HL-60 (cell line): ENCODE results near the gene ANAPC5.

Experiments used
- DNase-seq, 2 experiments: peaks; one replicate each; pipeline ENCODE4 v3.0.0-alpha.2; 2010 to 2020; ENCODE audit warnings: low read depth in 1 of 2, low spot score in 1 of 2
- H3K27ac ChIP-seq: fragments of 250-450 bp; sonication (Bioruptor Pico); replicated peaks from 2 replicates; pipeline ENCODE4 v1.5.1; 2020; ENCODE audit warnings: mild to moderate bottlenecking, moderate library complexity
- H3K27me3 ChIP-seq: fragments of 250-450 bp; sonication (Bioruptor Pico); 2 replicates; pipeline ENCODE4 v1.5.1; 2021; ENCODE audit warnings: mild to moderate bottlenecking, moderate library complexity; ENCODE audit not compliant: insufficient read depth, poor library complexity, severe bottlenecking
- H3K4me3 ChIP-seq: replicated peaks from 2 replicates; pipeline ENCODE4 v1.5.1; 2011; ENCODE audit warnings: mild to moderate bottlenecking, control low read depth, low read length; ENCODE audit not compliant: insufficient read depth
- CTCF ChIP-seq: IDR thresholded peaks from one replicate; pipeline ENCODE4 v1.5.1; 2011; ENCODE audit warnings: low read length, control low read depth, inconsistent platforms; ENCODE audit not compliant: insufficient read depth
- GABPA ChIP-seq: IDR thresholded peaks from 2 replicates; pipeline ENCODE4 v1.6.1; 2012; ENCODE audit warnings: low read depth
- POLR2AphosphoS5 ChIP-seq: IDR thresholded peaks from 2 replicates; pipeline ENCODE4 v1.6.1; 2012; ENCODE audit warnings: low read depth
- REST ChIP-seq: IDR thresholded peaks from 2 replicates; pipeline ENCODE4 v1.6.1; 2012; ENCODE audit warnings: low read depth; ENCODE audit not compliant: insufficient replicate concordance
- SPI1 ChIP-seq: IDR thresholded peaks from 2 replicates; pipeline ENCODE4 v1.6.1; 2012; ENCODE audit warnings: low read depth, mild to moderate bottlenecking, borderline replicate concordance

The ANAPC5 gene

GRCh38 chr12:121289962-121290361 lies 62.2 kb downstream of the ANAPC5 start:
- H3K27me3 ChIP-seq = no peaks in the 10 kb centered on the region
- TF ChIP-seq GABPA (no peak), CTCF (no peak), SPI1 (no peak), POLR2AphosphoS5 (no peak), REST (no peak)
- no peak overlapping the region for H3K4me3 ChIP-seq
- no peak for DNase-seq
- peak overlapping the region; percentile 94; the same call in 1 of the 2 replicates for H3K27ac ChIP-seq

GRCh38 chr12:121288986-121289385 lies 63.2 kb downstream of the ANAPC5 start:
- H3K4me3 ChIP-seq = no peak overlapping the region
- H3K27ac ChIP-seq = peak overlapping the region; percentile 74
- no peak for TF ChIP-seq GABPA
- TF ChIP-seq SPI1 = no peak
- H3K27me3 ChIP-seq = no peaks in the 10 kb centered on the region
- peak in 1 of 2 experiments; percentile 20 for DNase-seq

GRCh38 chr12:121288158-121288845 lies 63.9 kb downstream of the ANAPC5 start:
- H3K27ac ChIP-seq = peak overlapping the region; percentile 74
- TF ChIP-seq SPI1 = peak; percentile 49; the same call in 1 of the 2 replicates
- TF ChIP-seq REST = no peak
- peak; percentile 64 for TF ChIP-seq POLR2AphosphoS5
- DNase-seq = peak; percentile 40 to 90
- no peak overlapping the region; the same call in 1 of the 2 replicates for H3K4me3 ChIP-seq
- H3K27me3 ChIP-seq = no peaks in the 10 kb centered on the region

- DNase-seq = peak; percentile 42 to 84
- TF ChIP-seq REST (no peak), POLR2AphosphoS5 (peak; percentile 52; the same call in 1 of the 2 replicates), GABPA (no peak), SPI1 (no peak), CTCF (no peak)
- Histone ChIP-seq H3K27ac (peak overlapping the region; percentile 74), H3K27me3 (no peaks in the 10 kb centered on the region), H3K4me3 (no peak overlapping the region)
These were observed 64.8 kb downstream of the ANAPC5 start for GRCh38 chr12:121287267-121287954.
